Inferior parietal cortex (tissue), 1 donor: Measurements from ENCODE around the gene RNF227.
"Not testable (repeated sequence)": the region's sequence is repeated elsewhere in the genome, so short reads cannot be mapped to it uniquely, and the experiment has no call there.

ENCODE experiments used
- DNase-seq: peaks from one replicate; pipeline ENCODE4 v3.0.0-alpha.2; 2016; ENCODE audit errors: extremely low spot score

Gene RNF227

GRCh38 chr17:7915611-7916384 lies at the start of gene RNF227:
TSS of gene RNF227 (minus strand) at chr17:7916289. CDS start at chr17:7916195, 94 bp downstream.
- peak; percentile 80 for DNase-seq

- DNase-seq = no peak
These were observed 45.3 kb upstream of the RNF227 start for GRCh38 chr17:7961421-7961820.

- DNase-seq = no peak
These were observed 43.6 kb upstream of the RNF227 start for GRCh38 chr17:7959503-7960253.

GRCh38 chr17:7956228-7956965 lies 40.3 kb upstream of the RNF227 start:
- DNase-seq = no peak

GRCh38 chr17:7955414-7956227 lies 39.5 kb upstream of the RNF227 start:
- DNase-seq = no peak

- not testable (repeated sequence) for DNase-seq
These were observed 37.2 kb upstream of the RNF227 start for GRCh38 chr17:7953266-7953665.

GRCh38 chr17:7951143-7951792 lies 35.2 kb upstream of the RNF227 start:
- DNase-seq = no peak

GRCh38 chr17:7950578-7950977 lies 34.5 kb upstream of the RNF227 start:
- no peak for DNase-seq

GRCh38 chr17:7947651-7948050 lies 31.6 kb upstream of the RNF227 start:
- DNase-seq = no peak

- no peak for DNase-seq
These were observed 30.4 kb upstream of the RNF227 start for GRCh38 chr17:7946441-7946840.

- DNase-seq = no peak
These were observed 29.6 kb upstream of the RNF227 start for GRCh38 chr17:7945651-7946050.

GRCh38 chr17:7944326-7944725 lies 28.2 kb upstream of the RNF227 start:
- DNase-seq = no peak

GRCh38 chr17:7943291-7943690 lies 27.2 kb upstream of the RNF227 start:
- no peak for DNase-seq

GRCh38 chr17:7940743-7941142 lies 24.7 kb upstream of the RNF227 start:
- DNase-seq = no peak

- DNase-seq = no peak
These were observed 23.9 kb upstream of the RNF227 start for GRCh38 chr17:7940034-7940433.

- DNase-seq = no peak
These were observed 19.8 kb upstream of the RNF227 start for GRCh38 chr17:7935859-7936258.

GRCh38 chr17:7932949-7933348 lies 16.9 kb upstream of the RNF227 start:
- no peak for DNase-seq

GRCh38 chr17:7932483-7932891 lies 16.4 kb upstream of the RNF227 start:
- no peak for DNase-seq

GRCh38 chr17:7931709-7932482 lies 15.8 kb upstream of the RNF227 start, which contains the start of the genes CNTROB and TRAPPC1:
TSS of gene CNTROB (plus strand) at chr17:7932206. CDS start at chr17:7933080, 874 bp downstream.
TSS of gene TRAPPC1 (minus strand) at chr17:7931946. CDS start at chr17:7931829, 117 bp downstream.
- DNase-seq = peak; percentile 98
